Measurements from ENCODE around the gene UBXN10. TPM values are rescaled to one million over a fixed set of nuclear protein-coding genes. Genes with fewer than 3 reads are reported as not detected.
A peak's percentile ranks its signal among the peaks of the same experiment; 100 is the strongest.

The UBXN10 gene
- total and polyA plus RNA-seq, 12 donors: 0.64 to 2.6 (median 1.5) TPM

DNA sequence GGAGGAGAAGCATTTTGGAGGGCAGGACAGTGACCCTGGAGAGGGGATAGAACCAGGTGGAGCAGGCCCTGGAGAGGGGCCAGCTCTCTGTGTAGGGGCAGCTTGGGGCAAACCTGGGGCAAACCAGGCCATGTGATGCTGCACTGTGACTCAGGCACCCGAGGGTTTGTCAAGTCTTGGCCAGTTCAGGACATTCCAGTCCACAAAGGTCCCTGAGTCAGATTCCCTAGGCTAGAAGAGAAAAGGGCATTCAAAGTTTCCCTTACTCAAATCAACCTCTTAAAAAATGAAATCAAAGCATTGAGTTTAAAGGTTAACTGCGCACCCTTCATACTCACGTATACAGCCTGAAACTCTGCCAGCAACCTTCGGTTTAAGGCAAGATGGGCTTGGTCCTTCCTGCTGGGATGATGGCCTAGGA, 25.6 kb downstream of the UBXN10 start:
- Histone ChIP-seq H3K4me1 (replicated peaks in 1 of 2) (peaks cover 17 to 28% of the 10 kb centered on the region in 2 donors), H3K4me3 (no peak overlapping the region), H3K27ac (peak overlapping the region; percentile 45 to 93 (median 83)), H3K36me3 (replicated peaks in 1 of 2) (no peaks in the 10 kb centered on the region), H3K9me3 (replicated peaks in 1 of 3) (no peaks in the 10 kb centered on the region), H3K27me3 (no peaks in the 10 kb centered on the region)
- WGBS, 4 donors: 35 to 44% (median 43%) methylated on average over 4 of the region's 4 CpGs
- intact Hi-C loops (cut with DNase I): loop anchor here (5.0 to 10.0 kb wide), 3 partner anchors 163 to 281 kb away; no protein-coding TSS in a partner anchor
- TF ChIP-seq POLR2A (IDR thresholded peaks at IDR 0.05): peak in 1 of 2 donors; percentile 48
- no peak for TF ChIP-seq CTCF (IDR thresholded peaks at IDR 0.05)
- DNase-seq: peak; percentile 42 to 90 (median 75)

GRCh38 chr1:20212085-20212684, 26.3 kb downstream of the UBXN10 start:
- DNase-seq: no peak
- TF ChIP-seq CTCF (IDR thresholded peaks at IDR 0.05) (no peak), POLR2A (IDR thresholded peaks at IDR 0.05) (no peak)
- peaks cover 17 to 28% of the 10 kb centered on the region in 2 donors for H3K4me1 ChIP-seq (replicated peaks in 1 of 2)
- WGBS, 4 donors: 55 to 62% (median 57%) methylated on average over 11 of the region's 11 CpGs
- H3K27me3 ChIP-seq: no peaks in the 10 kb centered on the region
- H3K9me3 ChIP-seq (replicated peaks in 1 of 3): no peaks in the 10 kb centered on the region
- peak overlapping the region; percentile 45 to 93 (median 83) for H3K27ac ChIP-seq
- no peak overlapping the region for H3K4me3 ChIP-seq
- H3K36me3 ChIP-seq (replicated peaks in 1 of 2): no peaks in the 10 kb centered on the region
- intact Hi-C loops (cut with DNase I): loop anchor here (5.0 to 10.0 kb wide), 3 partner anchors 163 to 280 kb away; no protein-coding TSS in a partner anchor

GRCh38 chr1:20212685-20213331, 26.9 kb downstream of the UBXN10 start:
- TF ChIP-seq CTCF (IDR thresholded peaks at IDR 0.05) (peak; percentile 57 to 87 (median 72)), POLR2A (IDR thresholded peaks at IDR 0.05) (no peak)

DNA sequence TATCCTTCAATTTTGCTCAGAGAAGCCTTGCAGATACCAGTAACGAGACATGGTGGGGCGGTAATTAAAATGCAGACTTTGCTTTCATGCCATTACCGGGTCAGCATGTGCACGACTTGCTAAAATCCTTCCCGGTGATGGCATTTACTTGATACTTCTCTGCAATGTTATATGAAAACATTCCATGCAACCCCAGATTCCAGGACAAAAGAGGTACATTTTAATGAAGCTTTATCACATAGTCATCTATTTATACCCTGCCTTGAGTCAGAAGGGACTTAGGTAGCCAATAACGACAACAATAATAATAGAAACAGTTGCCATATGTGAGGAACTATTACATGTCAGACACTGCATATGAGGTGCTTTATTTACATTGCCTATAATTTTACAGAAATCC, 29.8 kb downstream of the UBXN10 start:
- Histone ChIP-seq H3K27ac (no peak overlapping the region), H3K4me1 (replicated peaks in 1 of 2) (peaks cover 17 to 26% of the 10 kb centered on the region in 2 donors), H3K4me3 (no peak overlapping the region), H3K9me3 (replicated peaks in 1 of 3) (no peaks in the 10 kb centered on the region), H3K27me3 (no peaks in the 10 kb centered on the region), H3K36me3 (replicated peaks in 1 of 2) (no peaks in the 10 kb centered on the region)
- no peak for DNase-seq
- WGBS, 4 donors: 78 to 87% (median 83%) methylated on average over 6 of the region's 6 CpGs
- intact Hi-C loops (cut with DNase I): loop anchor here in 1 of 2 donors (5.0 to 10.0 kb wide), 3 partner anchors 159 to 277 kb away; no protein-coding TSS in a partner anchor
- TF ChIP-seq POLR2A (IDR thresholded peaks at IDR 0.05) (no peak), CTCF (IDR thresholded peaks at IDR 0.05) (no peak)

More at GRCh38 chr1:20212685-20213331, 26.9 kb downstream of the UBXN10 start:
- Histone ChIP-seq H3K27me3 (no peaks in the 10 kb centered on the region), H3K4me3 (no peak overlapping the region), H3K36me3 (replicated peaks in 1 of 2) (no peaks in the 10 kb centered on the region), H3K4me1 (replicated peaks in 1 of 2) (peaks cover 17 to 28% of the 10 kb centered on the region in 2 donors), H3K27ac (peak overlapping the region in 3 of 5 donors; percentile 83 to 93 (median 87)), H3K9me3 (replicated peaks in 1 of 3) (no peaks in the 10 kb centered on the region)
- intact Hi-C loops (cut with DNase I): loop anchor here (5.0 to 10.0 kb wide), 3 partner anchors 162 to 279 kb away; no protein-coding TSS in a partner anchor
- 5 to 8% (median 5%) methylated on average over 20 to 21 of the region's 21 CpGs for WGBS, 4 donors
- peak; percentile 59 to 81 (median 74) for DNase-seq
